GM12872 (cell line): ENCODE measurements around the gene AKT1S1.

ENCODE experiments used
- TF ChIP-seq, protein P1 (sequence below): IDR thresholded peaks from 3 replicates; pipeline ENCODE4 v1.5.1; 2011; ENCODE audit warnings: low read depth, mild to moderate bottlenecking, low read length, moderate library complexity; ENCODE audit not compliant: insufficient read depth

The AKT1S1 gene

DNA sequence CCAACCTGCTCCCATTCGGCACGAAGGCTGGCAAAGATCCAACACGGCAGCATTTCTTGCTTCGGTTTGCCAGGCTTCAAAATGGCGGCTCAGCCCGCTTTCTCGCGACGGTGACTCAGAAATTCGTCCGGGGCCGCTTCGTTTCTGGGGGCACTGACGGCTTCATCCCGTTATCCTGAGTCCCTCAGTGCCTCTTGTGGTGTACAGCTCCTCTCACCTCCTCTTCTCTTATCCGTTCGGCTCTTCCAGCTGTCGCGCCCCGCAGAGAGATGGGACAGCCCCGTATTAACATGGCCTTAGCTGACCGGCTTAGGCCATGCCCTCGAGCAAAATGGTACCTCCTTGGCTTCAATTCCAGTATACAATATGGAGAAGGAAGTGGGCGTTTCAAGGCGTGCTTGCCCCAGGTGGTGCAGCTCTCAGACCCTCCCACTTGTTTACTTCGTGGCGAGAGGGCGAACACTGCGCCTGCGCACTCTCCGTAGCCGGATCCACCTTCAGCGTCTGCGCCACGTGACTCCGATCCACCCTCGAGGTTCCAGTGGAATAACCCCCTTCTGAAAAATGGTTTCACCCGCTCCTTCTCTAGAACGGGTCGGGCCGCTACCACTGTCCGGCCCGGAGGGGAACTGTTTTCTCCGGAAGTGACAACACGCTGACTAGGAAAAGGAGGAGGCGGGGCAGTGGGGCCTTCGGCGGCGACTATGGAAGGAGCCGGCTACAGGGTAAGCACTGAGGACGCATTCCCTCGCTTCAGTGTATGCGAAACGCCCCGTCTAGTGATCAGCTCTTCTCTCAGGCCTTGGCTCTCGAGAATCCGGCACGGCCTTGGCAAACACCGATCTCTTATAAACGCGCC, at the start of gene AKT1S1, which contains the start of gene TBC1D17:
Gene AKT1S1 (minus strand): TSS at position 336 of the 859 bp plus-strand sequence. CDS start 4,060 bp downstream, outside the sequence.
Gene TBC1D17 (plus strand): TSS at position 683 of the 859 bp plus-strand sequence. CDS start 22 bp downstream, at position 705.
- TF ChIP-seq, protein P1, sequence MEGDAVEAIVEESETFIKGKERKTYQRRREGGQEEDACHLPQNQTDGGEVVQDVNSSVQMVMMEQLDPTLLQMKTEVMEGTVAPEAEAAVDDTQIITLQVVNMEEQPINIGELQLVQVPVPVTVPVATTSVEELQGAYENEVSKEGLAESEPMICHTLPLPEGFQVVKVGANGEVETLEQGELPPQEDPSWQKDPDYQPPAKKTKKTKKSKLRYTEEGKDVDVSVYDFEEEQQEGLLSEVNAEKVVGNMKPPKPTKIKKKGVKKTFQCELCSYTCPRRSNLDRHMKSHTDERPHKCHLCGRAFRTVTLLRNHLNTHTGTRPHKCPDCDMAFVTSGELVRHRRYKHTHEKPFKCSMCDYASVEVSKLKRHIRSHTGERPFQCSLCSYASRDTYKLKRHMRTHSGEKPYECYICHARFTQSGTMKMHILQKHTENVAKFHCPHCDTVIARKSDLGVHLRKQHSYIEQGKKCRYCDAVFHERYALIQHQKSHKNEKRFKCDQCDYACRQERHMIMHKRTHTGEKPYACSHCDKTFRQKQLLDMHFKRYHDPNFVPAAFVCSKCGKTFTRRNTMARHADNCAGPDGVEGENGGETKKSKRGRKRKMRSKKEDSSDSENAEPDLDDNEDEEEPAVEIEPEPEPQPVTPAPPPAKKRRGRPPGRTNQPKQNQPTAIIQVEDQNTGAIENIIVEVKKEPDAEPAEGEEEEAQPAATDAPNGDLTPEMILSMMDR = no peak

DNA sequence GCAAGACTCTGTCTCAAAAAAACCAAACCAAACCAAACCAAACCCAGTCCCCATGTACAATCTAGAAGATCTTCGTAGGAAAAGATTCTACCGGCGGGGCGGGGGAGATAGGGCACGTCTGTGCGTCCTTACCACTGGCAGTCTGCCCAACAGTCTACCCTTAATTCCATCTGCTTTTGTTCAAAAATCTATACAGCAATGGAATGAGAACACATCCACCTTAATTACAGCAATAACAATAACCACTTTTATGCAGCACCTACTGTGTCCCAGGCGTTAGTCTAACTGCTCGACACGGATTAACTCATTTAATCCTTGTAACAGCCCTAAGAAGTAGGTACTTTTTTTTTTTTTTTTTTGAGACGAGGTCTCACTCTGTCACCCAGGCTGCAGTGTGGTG, 49.4 kb upstream of the AKT1S1 start:
- TF ChIP-seq, protein P1 = no peak

DNA sequence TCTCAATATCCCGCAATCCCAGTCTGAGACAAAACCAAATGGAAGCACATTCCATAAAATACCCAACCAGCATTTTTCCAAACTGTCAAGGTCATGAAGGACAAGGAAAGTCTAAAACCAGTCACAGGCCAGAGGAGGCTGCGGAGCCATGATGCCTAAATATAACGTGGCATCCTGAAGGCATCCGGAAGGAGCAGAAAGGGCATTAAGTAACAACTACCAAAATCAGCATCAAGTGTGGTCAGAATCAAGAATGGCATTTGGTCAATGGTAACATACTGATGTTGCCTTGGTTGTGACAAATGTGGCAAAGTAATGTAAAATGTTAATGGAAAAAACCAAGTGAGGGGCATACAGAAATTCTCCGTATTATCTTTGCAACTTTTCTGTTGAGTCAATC, 48.3 kb upstream of the AKT1S1 start:
- TF ChIP-seq, protein P1 = no peak

DNA sequence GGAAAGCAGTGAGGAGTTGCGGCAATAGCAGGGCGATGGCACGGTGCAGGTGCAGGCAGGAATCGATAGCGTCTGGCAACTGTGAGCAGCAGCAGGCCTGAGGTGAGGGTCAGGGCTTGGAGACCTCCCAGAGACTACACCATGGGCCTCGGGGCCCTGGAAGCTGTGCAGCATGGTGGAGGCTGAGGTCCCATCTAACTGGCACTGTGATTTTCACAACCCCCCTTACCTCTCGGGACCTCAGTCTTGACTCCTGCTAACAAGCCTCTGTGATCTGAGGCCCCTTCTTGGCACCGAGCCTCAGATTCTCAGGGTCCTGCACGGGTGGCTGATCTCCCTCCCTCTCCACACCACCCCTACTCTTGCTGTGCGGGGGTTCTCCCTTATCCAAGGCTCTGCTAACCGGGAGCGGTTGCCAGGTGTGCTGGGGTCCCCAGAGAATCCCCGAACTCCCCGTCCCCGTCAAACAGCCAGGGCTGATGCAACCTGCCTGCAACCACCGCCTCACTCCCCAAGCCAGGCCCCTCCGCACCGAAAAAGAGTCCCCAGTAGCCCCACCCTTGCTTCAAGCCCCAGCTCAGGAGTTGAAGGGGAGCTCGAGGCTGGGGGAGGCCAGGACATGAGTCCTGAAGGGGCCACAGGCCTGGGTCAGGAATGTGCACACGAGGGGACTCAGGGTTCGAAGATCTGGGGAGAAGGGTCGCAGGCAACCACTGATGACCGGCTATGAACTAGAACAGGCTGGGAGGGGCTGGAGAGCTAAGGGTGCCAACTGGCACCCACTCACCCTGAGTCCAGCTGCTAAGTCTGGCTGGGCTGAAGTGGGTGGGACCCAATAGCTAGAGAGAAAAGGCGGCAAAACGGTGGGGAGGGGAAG, 47.1 kb upstream of the AKT1S1 start:
- TF ChIP-seq, protein P1 = no peak

DNA sequence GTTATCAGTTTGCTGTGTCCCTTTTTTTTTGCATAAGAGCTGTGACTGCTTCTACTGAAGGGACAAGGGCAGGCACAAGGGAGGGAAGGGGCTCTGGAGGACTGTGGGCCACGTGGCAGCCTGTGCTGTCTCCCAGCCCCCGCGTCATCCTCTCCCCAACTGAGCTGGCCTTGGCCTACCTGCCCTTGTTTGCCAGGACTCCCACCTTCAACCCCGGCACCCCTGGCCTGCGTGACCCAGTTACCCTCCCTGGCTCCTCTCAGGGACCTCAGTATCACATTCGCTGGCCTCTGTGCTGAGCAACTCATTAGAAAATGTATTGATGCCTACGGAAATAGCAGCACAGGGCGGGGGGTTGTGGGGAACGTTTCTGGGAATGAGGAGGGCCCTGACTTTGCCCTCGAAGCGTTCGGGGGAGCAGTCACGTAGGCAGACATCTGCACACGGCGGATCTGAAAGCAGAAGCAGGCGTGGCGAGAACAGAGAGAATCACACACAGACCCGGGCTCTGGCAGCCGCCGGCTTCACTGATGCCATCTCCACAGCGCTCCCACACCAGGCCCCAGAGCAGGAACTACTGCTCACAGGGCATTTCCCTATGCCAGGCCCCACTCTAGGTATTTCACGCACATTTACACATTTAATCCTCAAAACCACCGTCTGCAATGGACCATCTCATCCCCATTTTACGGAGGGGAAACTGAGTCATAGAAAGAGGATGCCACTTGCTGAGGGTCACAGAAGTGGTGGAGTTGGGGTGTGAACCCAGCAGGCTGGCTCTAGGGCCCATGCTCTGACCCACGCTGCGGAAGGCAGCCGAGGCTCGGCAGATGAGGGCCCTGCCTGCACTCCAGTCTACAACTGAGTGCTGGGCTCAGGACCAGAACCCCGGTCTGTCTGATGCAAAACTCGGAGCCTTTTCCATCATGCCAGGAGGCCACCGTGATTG, 46.2 kb upstream of the AKT1S1 start:
- TF ChIP-seq, protein P1 = no peak

DNA sequence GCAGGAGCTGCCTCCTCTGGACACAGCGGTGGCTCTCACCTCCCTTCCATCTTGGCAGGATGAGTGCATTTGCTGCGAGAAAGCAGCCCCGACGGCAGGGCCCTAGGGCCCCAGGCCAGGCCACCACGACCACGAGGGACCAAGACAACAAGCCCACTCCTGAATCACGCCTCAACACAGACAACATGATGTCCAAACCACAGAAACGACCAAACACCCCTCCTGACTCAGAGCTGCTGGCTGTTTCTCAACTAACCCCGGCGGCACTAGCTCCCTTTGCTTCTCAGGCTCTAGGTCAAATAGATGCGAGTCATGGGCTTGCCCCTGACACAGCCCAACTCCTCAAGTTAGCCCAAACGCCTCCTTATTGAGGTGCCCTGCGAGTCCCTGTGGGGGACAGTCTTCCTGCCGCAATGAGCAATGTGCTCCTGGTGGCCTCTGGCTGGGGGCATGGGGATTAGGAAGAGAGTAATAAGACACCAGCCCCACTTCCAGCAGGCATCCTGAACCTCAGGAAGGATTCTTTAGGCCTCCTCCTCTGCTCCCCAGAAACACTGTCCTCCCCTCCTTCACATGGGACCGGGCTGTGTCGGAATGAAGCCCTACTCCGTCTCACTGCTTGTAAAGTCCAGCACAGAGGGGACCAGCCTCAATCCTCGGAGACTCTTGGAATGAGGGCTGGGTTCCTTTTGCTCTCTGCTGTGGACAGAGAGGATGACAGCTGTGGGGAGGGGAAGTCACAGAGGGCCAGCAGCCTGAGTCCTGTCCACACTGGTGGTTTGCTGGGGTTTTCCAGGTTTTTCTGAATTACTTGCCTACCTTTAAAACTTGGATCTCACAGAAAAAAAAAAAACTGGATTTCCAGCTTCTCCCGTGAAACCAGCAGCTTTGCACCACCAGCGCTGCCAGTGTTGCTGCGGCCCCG, 45.0 kb upstream of the AKT1S1 start:
- TF ChIP-seq, protein P1 = no peak
